ENCODE data around the gene GNB2.
"Not testable (repeated sequence)": the region's sequence is repeated elsewhere in the genome, so short reads cannot be mapped to it uniquely, and the experiment has no call there.

Gene GNB2

GRCh38 chr7:100655908-100656674 lies 17.4 kb upstream of the GNB2 start, which contains the start of gene ACTL6B:
Gene ACTL6B (minus strand): TSS chr7:100656448. CDS start chr7:100656354, 94 bp downstream.
- Histone ChIP-seq H3K79me2 (ENCODE audit: insufficient read depth, low read length) (no peaks in the 10 kb centered on the region), H3F3A (ENCODE audit: insufficient read depth, low read length) (no peaks in the 10 kb centered on the region), H3K27me3 (ENCODE audit: insufficient read depth, low read length) (peaks cover 29% of the 10 kb centered on the region), H3K4me2 (ENCODE audit: low read length) (no peak within 1 kb of the TSS), H3K4me1 (ENCODE audit: insufficient read depth, low read length, severe bottlenecking) (no peaks in the 10 kb centered on the region), H3K9me2 (ENCODE audit: low read depth, low read length) (no peaks in the 10 kb centered on the region), H3K36me3 (ENCODE audit: insufficient read depth, low read length) (no peaks in the 10 kb centered on the region), H3K27ac (ENCODE audit: low read depth, low read length, poor library complexity, severe bottlenecking) (no peak within 1 kb of the TSS), H4K20me1 (ENCODE audit: insufficient read depth, low read length) (no peaks in the 10 kb centered on the region), H3K9ac (ENCODE audit: low read length) (no peak within 1 kb of the TSS), H2AFZ (ENCODE audit: low read length) (no peak within 1 kb of the TSS), H3K9me3 (ENCODE audit: low read length) (no peaks in the 10 kb centered on the region), H3K4me3 (ENCODE audit: low read depth, low read length, poor library complexity, severe bottlenecking) (no peak within 1 kb of the TSS)
- no peak for TF ChIP-seq CTCF (IDR thresholded peaks at IDR 0.05; ENCODE audit: low read length)
- no peak for TF ChIP-seq EZH2 (IDR thresholded peaks at IDR 0.05; ENCODE audit: borderline replicate concordance, low read length)

GRCh38 chr7:100662194-100662776 lies 11.3 kb upstream of the GNB2 start:
- not testable (repeated sequence) for H3K79me2 ChIP-seq (ENCODE audit: insufficient read depth, low read length); H3K9me3 ChIP-seq (ENCODE audit: low read length); H3K27ac ChIP-seq (ENCODE audit: low read depth, low read length, poor library complexity, severe bottlenecking); H3K9ac ChIP-seq (ENCODE audit: low read length); H3F3A ChIP-seq (ENCODE audit: insufficient read depth, low read length); H3K9me2 ChIP-seq (ENCODE audit: low read depth, low read length); H3K4me1 ChIP-seq (ENCODE audit: insufficient read depth, low read length, severe bottlenecking); H3K4me3 ChIP-seq (ENCODE audit: low read depth, low read length, poor library complexity, severe bottlenecking); H3K4me2 ChIP-seq (ENCODE audit: low read length); H4K20me1 ChIP-seq (ENCODE audit: insufficient read depth, low read length); H3K36me3 ChIP-seq (ENCODE audit: insufficient read depth, low read length); H2AFZ ChIP-seq (ENCODE audit: low read length)
- peaks cover 11% of the 10 kb centered on the region for H3K27me3 ChIP-seq (ENCODE audit: insufficient read depth, low read length)

GRCh38 chr7:100665168-100665726 lies 8.3 kb upstream of the GNB2 start:
- TF ChIP-seq EZH2 (IDR thresholded peaks at IDR 0.05; ENCODE audit: borderline replicate concordance, low read length): no peak
- TF ChIP-seq CTCF (IDR thresholded peaks at IDR 0.05; ENCODE audit: low read length): no peak

More at GRCh38 chr7:100665168-100665726, 8.3 kb upstream of the GNB2 start:
- no peaks in the 10 kb centered on the region for H3F3A ChIP-seq (ENCODE audit: insufficient read depth, low read length)
- H3K79me2 ChIP-seq (ENCODE audit: insufficient read depth, low read length): no peaks in the 10 kb centered on the region
- no peak overlapping the region for H2AFZ ChIP-seq (ENCODE audit: low read length)
- H3K27ac ChIP-seq (ENCODE audit: low read depth, low read length, poor library complexity, severe bottlenecking): no peak overlapping the region
- no peaks in the 10 kb centered on the region for H3K9me2 ChIP-seq (ENCODE audit: low read depth, low read length)
- no peaks in the 10 kb centered on the region for H3K36me3 ChIP-seq (ENCODE audit: insufficient read depth, low read length)
- no peak overlapping the region for H3K9ac ChIP-seq (ENCODE audit: low read length)
- no peak overlapping the region for H3K4me3 ChIP-seq (ENCODE audit: low read depth, low read length, poor library complexity, severe bottlenecking)
- H3K4me2 ChIP-seq (ENCODE audit: low read length): no peak overlapping the region
- H3K9me3 ChIP-seq (ENCODE audit: low read length): no peaks in the 10 kb centered on the region
- no peaks in the 10 kb centered on the region for H4K20me1 ChIP-seq (ENCODE audit: insufficient read depth, low read length)
- H3K4me1 ChIP-seq (ENCODE audit: insufficient read depth, low read length, severe bottlenecking): no peaks in the 10 kb centered on the region
- H3K27me3 ChIP-seq (ENCODE audit: insufficient read depth, low read length): 0 out of 2 replicates have a peak, but pooled peaks cover 4% of the 10 kb centered on the region
